ENCODE data around the gene FBXO4. TPM values are rescaled to one million over a fixed set of nuclear protein-coding genes. Genes with fewer than 3 reads are reported as not detected.
A peak's percentile ranks its signal among the peaks of the same experiment; 100 is the strongest.

The FBXO4 gene, protein sequence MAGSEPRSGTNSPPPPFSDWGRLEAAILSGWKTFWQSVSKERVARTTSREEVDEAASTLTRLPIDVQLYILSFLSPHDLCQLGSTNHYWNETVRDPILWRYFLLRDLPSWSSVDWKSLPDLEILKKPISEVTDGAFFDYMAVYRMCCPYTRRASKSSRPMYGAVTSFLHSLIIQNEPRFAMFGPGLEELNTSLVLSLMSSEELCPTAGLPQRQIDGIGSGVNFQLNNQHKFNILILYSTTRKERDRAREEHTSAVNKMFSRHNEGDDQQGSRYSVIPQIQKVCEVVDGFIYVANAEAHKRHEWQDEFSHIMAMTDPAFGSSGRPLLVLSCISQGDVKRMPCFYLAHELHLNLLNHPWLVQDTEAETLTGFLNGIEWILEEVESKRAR
- total RNA-seq: 10.7 TPM

DNA sequence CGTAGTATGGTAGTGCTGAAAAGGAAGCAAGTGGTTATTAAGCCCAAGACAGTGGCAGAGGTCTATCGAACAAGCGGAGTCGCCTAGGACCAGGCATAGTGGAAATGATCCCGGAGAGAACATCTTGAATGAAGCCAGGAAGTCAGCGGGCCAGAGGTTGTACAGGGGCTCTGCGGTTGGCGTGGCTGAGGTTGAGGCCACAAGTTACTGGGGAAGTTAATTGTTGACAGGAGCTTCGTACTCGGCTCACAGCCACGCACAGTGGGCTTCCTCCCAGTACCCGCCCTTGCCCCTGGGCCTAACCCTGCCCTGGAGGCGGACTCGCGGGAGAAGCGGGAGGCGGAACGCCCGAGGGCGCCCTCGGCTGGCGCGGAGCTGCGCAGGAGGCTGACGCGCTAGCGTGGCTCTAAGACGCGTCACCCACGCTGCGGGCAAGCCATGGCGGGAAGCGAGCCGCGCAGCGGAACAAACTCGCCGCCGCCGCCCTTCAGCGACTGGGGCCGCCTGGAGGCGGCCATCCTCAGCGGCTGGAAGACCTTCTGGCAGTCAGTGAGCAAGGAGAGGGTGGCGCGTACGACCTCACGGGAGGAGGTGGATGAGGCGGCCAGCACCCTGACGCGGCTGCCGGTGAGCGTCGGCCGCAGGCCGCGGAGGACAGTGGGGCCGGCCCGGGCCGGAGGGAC, at the start of gene FBXO4:
TSS of gene FBXO4 (plus strand) at position 410 of the 683 bp plus-strand sequence. CDS start at position 439, 29 bp downstream.
- peak; percentile 89 for DNase-seq

DNA sequence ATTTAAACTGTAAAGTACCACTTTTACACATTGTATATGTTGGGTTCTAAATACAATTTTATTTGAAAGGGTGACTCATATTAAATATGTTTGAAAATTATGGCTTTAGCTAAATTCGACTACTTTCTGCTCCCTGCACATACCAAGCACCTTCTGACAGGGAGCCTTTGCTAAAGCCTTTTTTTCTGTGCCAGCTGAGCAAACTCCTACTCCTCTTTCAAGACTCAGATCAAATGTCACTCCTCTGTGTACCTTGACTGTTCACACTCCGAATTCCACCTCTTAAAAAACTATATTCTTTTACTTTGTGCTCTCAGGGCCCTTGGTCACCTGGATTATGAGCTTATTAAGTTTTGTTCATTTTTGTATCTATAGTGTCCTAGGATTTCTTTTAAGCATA, 48.4 kb upstream of the FBXO4 start:
- no peak for DNase-seq

GRCh38 chr5:41877408-41877807, 47.7 kb upstream of the FBXO4 start:
- DNase-seq: no peak

DNA sequence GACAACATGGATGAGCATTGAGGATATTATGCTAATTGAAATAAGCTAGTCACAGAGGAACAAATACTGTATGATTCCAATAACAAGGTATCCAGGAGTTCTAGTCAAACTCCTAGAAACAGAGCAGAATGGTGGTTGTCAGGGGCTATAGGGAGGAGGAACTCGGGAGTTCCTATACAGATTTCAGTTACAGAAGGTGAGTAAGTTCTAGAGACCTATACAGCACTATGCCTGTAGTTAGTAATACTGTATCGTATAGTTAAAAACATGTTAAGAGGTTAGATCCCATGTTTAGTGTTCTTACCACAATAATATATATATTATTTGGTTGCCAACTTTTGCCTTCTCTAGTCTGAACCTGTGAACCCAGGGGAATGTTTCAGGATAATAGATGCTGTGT, 46.9 kb upstream of the FBXO4 start:
- no peak for DNase-seq

- no peak for DNase-seq
Measured at GRCh38 chr5:41878643-41879478, 46.2 kb upstream of the FBXO4 start.

DNA sequence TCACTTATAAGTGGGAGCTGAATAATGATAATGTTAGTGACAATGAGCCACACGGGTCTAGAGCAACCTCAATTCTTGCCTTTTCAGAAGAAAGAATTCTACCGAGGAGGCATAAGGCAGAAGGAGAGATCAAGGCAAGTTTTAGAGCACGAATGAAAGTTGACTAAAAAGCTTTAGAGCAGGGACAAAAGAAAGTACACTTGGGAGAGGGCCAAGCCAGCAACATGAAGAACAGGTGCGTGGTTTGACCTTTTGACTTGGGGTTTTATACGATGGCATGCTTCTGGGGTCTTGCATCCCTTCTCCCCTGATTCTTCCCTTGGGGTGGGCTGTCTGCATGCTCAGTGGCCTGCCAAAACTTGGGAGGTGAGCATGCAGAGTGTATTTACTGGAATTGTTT, 42.3 kb upstream of the FBXO4 start:
- DNase-seq: no peak

DNA sequence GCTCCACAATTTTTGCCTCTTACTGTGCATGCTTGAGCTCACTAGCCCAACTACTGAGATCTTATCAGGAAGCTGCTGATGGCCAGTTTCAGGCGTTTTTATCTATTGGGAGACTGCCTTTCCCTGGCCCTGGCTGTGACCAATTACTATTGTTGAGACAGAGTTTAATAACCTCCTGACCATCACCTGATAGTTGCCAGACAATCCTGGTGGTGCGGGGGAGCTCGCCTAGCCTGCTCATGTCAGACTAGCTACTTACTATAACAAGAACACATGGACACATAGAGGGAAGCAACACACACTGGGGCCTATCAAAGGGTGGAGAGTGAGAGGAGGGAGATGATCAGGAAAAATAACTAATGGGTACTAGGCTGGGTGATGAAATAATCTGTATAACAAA, 41.8 kb upstream of the FBXO4 start:
- no peak for DNase-seq

- DNase-seq: no peak
Measured at GRCh38 chr5:41883936-41884335, 41.1 kb upstream of the FBXO4 start.

GRCh38 chr5:41885286-41885685, 39.8 kb upstream of the FBXO4 start:
- no peak for DNase-seq

GRCh38 chr5:41891066-41891707, 33.9 kb upstream of the FBXO4 start:
- no peak for DNase-seq

GRCh38 chr5:41892031-41892430, 33.0 kb upstream of the FBXO4 start:
- DNase-seq: no peak

GRCh38 chr5:41893074-41893851, 31.8 kb upstream of the FBXO4 start:
- no peak for DNase-seq

GRCh38 chr5:41896230-41896629, 28.9 kb upstream of the FBXO4 start:
- DNase-seq: no peak

- no peak for DNase-seq
Measured at GRCh38 chr5:41903382-41903891, 21.6 kb upstream of the FBXO4 start.

- peak; percentile 100 for DNase-seq
Measured at GRCh38 chr5:41903892-41904799, 20.9 kb upstream of the FBXO4 start, which contains the start of gene RIMOC1. TSS of gene RIMOC1 (plus strand) at chr5:41904344. CDS start at chr5:41904368, 24 bp downstream.

- no peak for DNase-seq
Measured at GRCh38 chr5:41906151-41906550, 18.9 kb upstream of the FBXO4 start.

DNA sequence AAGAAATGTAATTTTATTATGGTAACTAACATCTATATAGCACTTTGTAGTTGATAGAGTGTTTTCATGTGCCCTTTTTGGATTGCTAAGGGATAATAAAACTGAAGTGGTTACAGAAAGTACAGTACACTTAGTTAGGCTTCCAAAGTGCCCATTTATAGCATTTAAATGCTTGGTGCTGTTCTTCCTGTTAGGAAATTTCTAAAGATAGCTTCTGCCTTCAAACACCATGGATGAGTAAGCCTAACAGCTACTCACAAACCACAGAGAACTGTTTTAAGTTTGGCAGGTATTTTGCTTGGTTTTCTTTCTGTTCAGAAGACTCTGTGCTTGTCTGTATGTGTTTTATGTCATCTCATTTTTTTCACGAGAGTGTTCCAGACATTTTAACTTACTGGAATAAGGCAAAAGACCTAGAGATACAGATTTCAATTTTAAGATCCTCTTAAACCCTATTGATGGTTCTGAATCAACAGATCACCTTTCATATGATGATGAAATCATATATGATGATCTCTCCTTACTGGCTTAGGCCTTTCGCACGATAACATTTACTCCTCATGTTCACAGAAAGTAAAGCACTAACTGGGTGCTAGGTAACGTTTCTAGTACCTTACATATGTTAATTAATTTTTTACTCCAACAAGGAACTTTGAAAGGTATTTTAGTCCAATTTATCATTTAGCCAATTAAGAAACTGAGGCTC, 16.6 kb upstream of the FBXO4 start:
- no peak for DNase-seq

DNA sequence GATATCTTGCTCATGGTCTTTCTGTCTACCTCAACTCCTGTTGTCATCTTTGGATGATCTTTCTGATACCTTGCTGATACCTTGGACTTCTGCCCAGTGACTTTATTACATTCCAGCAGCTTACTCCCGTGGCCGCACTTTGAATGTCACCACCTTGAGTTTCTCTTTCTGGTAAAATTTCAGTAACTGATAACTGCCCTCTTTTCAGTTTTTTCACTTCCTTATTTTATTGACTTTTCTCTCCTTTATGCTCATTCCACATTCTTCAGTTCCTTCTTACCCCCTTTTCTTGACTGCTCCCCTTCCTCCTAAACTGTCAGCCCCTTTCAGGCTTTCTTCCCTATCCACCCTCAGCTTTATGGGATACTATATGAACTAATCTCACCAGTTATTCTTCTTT, 7.0 kb upstream of the FBXO4 start:
- no peak for DNase-seq

- no peak for DNase-seq
Measured at GRCh38 chr5:41921166-41921565, 3.9 kb upstream of the FBXO4 start.
